HG03066 (cell line): ENCODE measurements around the gene CCNT1.
"Not testable (repeated sequence)": the region's sequence is repeated elsewhere in the genome, so short reads cannot be mapped to it uniquely, and the experiment has no call there.

ENCODE experiments used
- ATAC-seq: cut with Tn5 transposase; IDR thresholded peaks from one replicate; pipeline ENCODE4 v1.9.1; 2021; ENCODE audit warnings: low read depth; ENCODE audit not compliant: unreplicated experiment

The CCNT1 gene

GRCh38 chr12:48641752-48642555 is 74.6 kb downstream of the CCNT1 start:
- not testable (repeated sequence) for ATAC-seq

DNA sequence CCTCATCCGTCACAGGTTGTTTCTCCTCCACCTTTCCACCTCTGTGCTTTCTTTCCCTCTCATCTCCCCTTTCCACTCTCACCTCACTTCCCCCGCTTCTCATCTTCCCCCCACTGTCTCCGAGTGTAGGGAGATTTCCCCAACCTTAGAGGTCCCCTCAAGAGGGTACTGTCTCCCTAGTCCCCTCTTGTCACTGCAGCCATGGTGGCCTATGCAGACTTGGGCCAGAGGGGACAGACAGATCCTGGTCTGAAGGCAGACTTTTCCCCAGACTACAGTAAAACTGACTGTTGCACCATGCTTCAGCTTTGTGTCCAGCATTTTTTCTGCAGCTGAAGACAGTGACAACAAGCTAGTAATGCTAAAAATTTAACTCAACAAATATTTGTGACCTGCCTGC is 75.7 kb downstream of the CCNT1 start:
- ATAC-seq: no peak

- no peak for ATAC-seq
These were observed 76.1 kb downstream of the CCNT1 start for GRCh38 chr12:48640428-48640827.
